NB4 (cell line): Measurements from ENCODE around the gene TENT4B.

ENCODE experiments used
- POLR2A ChIP-seq: IDR thresholded peaks from 2 replicates; pipeline ENCODE4 v1.6.1; 2011; ENCODE audit warnings: mild to moderate bottlenecking; ENCODE audit not compliant: insufficient read length; ENCODE audit errors: extremely low read depth
- TF ChIP-seq, protein P1 (sequence below): IDR thresholded peaks from one replicate; pipeline ENCODE4 v1.5.1; 2012; ENCODE audit warnings: low read depth, low read length

DNA sequence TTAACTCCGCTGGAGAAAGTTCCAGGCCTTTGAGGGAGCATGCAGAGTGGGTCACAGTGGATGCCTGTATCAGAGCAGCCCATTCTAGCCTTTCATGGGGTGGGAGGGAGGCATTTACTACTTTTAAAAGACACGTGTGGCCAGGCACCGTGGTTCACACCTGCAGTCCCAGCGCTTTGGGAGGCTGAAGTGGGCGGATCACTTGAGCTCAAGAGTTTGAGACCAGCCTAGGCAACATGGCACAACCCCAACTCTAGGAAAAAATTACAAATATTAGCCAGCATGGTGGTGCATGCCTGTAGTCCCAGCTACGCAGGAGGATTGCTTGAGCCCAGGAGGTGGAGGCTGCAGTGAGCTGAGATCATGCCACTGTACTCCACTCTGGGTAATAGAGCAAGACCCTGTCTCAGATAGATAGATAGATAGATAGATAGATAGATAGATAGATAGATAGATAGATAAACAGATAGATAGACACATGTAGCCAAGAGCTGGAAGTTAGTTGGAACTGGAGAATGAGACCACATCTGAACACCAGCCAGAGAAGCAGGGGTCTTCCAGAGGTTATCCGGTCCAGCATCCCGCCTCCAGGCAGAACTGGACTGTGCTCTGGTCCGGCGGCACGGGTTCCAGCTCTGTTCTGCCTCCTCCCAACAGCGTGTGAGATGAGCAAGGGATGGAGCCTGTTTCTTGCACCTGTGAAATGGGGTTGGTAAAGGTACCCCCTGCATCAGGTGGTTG is 116.8 kb downstream of the TENT4B start:
- TF ChIP-seq, protein P1, sequence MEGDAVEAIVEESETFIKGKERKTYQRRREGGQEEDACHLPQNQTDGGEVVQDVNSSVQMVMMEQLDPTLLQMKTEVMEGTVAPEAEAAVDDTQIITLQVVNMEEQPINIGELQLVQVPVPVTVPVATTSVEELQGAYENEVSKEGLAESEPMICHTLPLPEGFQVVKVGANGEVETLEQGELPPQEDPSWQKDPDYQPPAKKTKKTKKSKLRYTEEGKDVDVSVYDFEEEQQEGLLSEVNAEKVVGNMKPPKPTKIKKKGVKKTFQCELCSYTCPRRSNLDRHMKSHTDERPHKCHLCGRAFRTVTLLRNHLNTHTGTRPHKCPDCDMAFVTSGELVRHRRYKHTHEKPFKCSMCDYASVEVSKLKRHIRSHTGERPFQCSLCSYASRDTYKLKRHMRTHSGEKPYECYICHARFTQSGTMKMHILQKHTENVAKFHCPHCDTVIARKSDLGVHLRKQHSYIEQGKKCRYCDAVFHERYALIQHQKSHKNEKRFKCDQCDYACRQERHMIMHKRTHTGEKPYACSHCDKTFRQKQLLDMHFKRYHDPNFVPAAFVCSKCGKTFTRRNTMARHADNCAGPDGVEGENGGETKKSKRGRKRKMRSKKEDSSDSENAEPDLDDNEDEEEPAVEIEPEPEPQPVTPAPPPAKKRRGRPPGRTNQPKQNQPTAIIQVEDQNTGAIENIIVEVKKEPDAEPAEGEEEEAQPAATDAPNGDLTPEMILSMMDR: no peak
- no peak for TF ChIP-seq POLR2A
